CD4-positive, alpha-beta T cell (primary cell): ENCODE results near the gene RPS10. TPM values are rescaled to one million over a fixed set of nuclear protein-coding genes. Genes with fewer than 3 reads are reported as not detected.

Experiments used
- ATAC-seq: fragments of 200-7000 bp; cut with Tn5 transposase; one replicate; pipeline ENCODE4 v1.10.0; 2022; ENCODE audit warnings: mild to moderate bottlenecking; ENCODE audit not compliant: poor library complexity
- CTCF ChIA-PET: fragments of 350-600 bp; sonication (Branson Sonifier 250); formaldehyde crosslinking; loops from one replicate; lab custom pipeline; 2021; ENCODE audit warnings: antibody characterized with exemption, inconsistent platforms; lab: Charles Lee
- POLR2A ChIA-PET: fragments of 350-600 bp; sonication (Branson Sonifier 250); formaldehyde crosslinking; loops from one replicate; lab custom pipeline; 2021; ENCODE audit warnings: antibody characterized with exemption, inconsistent platforms; lab: Charles Lee
- DNase-seq, 14 experiments: peaks; one replicate each; pipeline ENCODE4 v3.0.0-alpha.2; 2013 to 2020; ENCODE audit warnings: mixed read lengths in 2 of 14
- H3K27ac ChIP-seq, 2 donors: one replicate each; pipeline versions ENCODE4 v1.5.1 to v1.7.0; 2013; ENCODE audit warnings: low read length in 2 of 2, low read depth in 1 of 2, mild to moderate bottlenecking in 1 of 2
- H3K27me3 ChIP-seq, 2 experiments: 1 replicate in 1 of 2; 2 replicates in 1 of 2; pipeline versions ENCODE4 v1.6.1 to v1.7.0; 2013; ENCODE audit warnings: low read length in 2 of 2, control low read depth in 1 of 2, mild to moderate bottlenecking in 1 of 2, moderate library complexity in 1 of 2; ENCODE audit not compliant: insufficient read depth in 2 of 2, control insufficient read depth in 1 of 2
- H3K36me3 ChIP-seq: one replicate; pipeline ENCODE4 v1.6.1; 2013; ENCODE audit warnings: low read length, control low read depth; ENCODE audit not compliant: insufficient read depth
- H3K4me1 ChIP-seq: one replicate; pipeline ENCODE4 v1.6.1; 2013; ENCODE audit warnings: low read length, control low read depth; ENCODE audit not compliant: insufficient read depth
- H3K4me3 ChIP-seq: one replicate; pipeline ENCODE4 v1.5.1; 2013; ENCODE audit warnings: mild to moderate bottlenecking, low read length, moderate library complexity
- H3K9me3 ChIP-seq, 2 experiments: 1 replicate in 1 of 2; 2 replicates in 1 of 2; pipeline versions ENCODE4 v1.6.1 to v1.7.0; 2013; ENCODE audit warnings: low read length in 2 of 2, mild to moderate bottlenecking in 2 of 2, control low read depth in 1 of 2, moderate library complexity in 1 of 2; ENCODE audit not compliant: control insufficient read depth in 1 of 2, insufficient read depth in 1 of 2
- H3K27ac Mint-ChIP-seq: one replicate; pipeline ENCODE4 v1.8.0; 2020; ENCODE audit warnings: mixed read lengths
- H3K27me3 Mint-ChIP-seq: one replicate; pipeline ENCODE4 v1.8.0; 2021; ENCODE audit warnings: mixed read lengths
- H3K36me3 Mint-ChIP-seq: one replicate; pipeline ENCODE4 v1.8.0; 2021; ENCODE audit warnings: low read depth, mixed read lengths
- H3K4me1 Mint-ChIP-seq: one replicate; pipeline ENCODE4 v1.8.0; 2021; ENCODE audit warnings: low read depth, mixed read lengths
- H3K4me3 Mint-ChIP-seq: one replicate; pipeline ENCODE4 v1.8.0; 2020; ENCODE audit warnings: mild to moderate bottlenecking, mixed read lengths
- H3K9me3 Mint-ChIP-seq: one replicate; pipeline ENCODE4 v1.8.0; 2020; ENCODE audit warnings: mixed read lengths
- intact Hi-C, 2 experiments: fragments of 100-400 bp; cut with DNase I in 1 of 2; cut with micrococcal nuclease in 1 of 2; formaldehyde crosslinking; loops; one replicate each; pipeline versions ENCODE4 v1.15.1 to v1.9.0; 2023 to 2025; cut with DNase I, micrococcal nuclease
- total RNA-seq, 174 experiments: library from RNA in 2 of 174; stranded (reverse) in 2 of 174; gene quantifications; one replicate each; pipeline ENCODE4 v1.2.3 and lab custom pipeline; 2021 to 2026
- TF ChIP-seq, protein P1 (sequence below): fragments of 200-600 bp; IDR thresholded peaks from one replicate; pipeline ENCODE4 v1.8.0; 2022; ENCODE audit warnings: antibody characterized with exemption, mild to moderate bottlenecking

The RPS10 gene
- total RNA-seq, 2 experiments from 2014 or later = 3,088 to 3,122 TPM

DNA sequence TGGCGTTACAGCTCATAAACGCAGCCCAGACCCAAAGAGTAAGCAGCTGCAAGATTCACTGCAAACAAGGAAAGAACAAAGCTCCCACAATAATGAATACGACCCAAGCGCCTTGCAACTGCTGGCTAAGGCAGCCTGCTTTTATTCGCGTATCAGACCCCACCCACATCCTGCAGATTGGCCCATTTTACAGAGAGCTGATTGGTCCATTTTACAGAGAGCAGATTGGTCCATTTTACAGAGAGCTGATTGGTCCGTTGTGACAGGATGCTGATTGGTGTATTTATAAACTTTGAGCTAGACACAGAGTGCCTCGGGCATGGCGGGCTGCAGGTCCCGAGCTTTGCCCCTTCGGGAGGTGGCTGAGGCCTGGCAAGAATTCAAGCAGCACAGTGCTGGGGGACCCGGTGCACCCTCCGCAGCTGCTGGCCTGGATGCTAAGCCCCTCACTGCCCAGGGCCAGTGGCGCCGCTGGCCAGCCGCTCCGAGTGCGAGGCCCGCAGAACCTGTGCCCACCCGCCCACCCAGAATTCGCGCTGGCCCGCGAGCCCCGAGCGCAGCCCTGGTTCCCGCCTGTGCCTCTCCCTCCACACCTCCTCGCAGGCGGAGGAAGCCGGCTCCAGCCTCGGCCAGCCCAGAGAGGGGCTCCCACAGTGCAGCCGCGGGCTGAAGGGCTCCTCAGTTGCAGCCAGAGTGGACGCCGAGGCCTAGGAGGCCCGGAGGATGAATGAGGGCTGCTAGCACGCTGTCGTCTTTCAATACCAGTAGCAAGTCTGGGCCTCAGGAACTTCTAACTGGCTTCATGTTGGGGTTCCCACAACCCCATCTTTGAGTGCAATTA, 11.2 kb upstream of the RPS10 start:
- intact Hi-C loops = no loop called here
- H3K9me3 ChIP-seq = peaks cover 0 to 6% of the 10 kb centered on the region in 2 experiments
- ATAC-seq (no peak), DNase-seq (no peak)
- H3K27me3 ChIP-seq = no peaks in the 10 kb centered on the region
- POLR2A ChIA-PET = no interaction called here
- no peak overlapping the region for H3K27ac ChIP-seq
- Mint-ChIP-seq H3K27ac (no peak overlapping the region), H3K4me3 (no peak overlapping the region), H3K9me3 (no peaks in the 10 kb centered on the region), H3K27me3 (no peaks in the 10 kb centered on the region), H3K4me1 (no peaks in the 10 kb centered on the region), H3K36me3 (no peaks in the 10 kb centered on the region)
- TF ChIP-seq, protein P1, sequence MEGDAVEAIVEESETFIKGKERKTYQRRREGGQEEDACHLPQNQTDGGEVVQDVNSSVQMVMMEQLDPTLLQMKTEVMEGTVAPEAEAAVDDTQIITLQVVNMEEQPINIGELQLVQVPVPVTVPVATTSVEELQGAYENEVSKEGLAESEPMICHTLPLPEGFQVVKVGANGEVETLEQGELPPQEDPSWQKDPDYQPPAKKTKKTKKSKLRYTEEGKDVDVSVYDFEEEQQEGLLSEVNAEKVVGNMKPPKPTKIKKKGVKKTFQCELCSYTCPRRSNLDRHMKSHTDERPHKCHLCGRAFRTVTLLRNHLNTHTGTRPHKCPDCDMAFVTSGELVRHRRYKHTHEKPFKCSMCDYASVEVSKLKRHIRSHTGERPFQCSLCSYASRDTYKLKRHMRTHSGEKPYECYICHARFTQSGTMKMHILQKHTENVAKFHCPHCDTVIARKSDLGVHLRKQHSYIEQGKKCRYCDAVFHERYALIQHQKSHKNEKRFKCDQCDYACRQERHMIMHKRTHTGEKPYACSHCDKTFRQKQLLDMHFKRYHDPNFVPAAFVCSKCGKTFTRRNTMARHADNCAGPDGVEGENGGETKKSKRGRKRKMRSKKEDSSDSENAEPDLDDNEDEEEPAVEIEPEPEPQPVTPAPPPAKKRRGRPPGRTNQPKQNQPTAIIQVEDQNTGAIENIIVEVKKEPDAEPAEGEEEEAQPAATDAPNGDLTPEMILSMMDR = no peak
- CTCF ChIA-PET = no interaction called here
- no peaks in the 10 kb centered on the region for H3K4me1 ChIP-seq
- H3K4me3 ChIP-seq = no peak overlapping the region
- no peaks in the 10 kb centered on the region for H3K36me3 ChIP-seq

DNA sequence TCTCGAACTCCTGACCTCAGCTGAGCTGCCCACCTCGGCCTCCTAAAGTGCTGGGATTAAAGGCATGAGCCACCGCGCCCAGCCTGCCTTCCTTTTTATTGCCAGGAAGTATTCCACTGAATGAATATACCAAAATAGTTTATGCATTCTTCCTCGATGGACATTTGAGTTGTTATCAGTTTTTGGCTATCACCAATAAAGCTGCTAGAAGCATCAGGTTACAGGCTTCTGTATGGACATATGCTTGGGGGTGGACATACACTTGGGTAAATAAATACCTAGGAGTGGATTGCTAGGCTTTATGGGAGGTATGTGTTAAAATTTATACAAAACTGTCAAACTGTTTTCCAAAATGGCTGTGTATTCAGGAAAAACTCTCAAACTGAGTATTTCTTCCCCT, 10.0 kb upstream of the RPS10 start:
- Mint-ChIP-seq H3K4me3 (no peak overlapping the region), H3K27ac (no peak overlapping the region)

DNA sequence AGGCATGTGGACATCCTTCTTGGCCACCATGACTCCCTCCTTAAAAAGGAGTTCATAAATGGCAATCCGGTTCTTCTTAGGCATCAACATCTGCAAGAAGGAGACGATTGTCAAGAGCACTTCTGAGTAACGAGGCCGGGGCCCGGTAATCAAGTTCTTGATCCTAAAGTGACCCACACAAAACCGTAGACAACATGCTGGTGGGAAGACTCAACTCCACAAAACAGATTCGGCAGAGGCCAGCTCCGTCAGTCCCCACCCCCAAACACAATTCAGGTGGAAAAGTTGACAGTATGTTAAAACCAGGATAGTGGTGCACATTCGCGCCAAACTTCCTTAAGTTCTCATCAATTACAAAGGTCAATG, 754 bp downstream of the RPS10 start:
- H3K36me3 ChIP-seq = peaks cover 46% of the 10 kb centered on the region
- CTCF ChIA-PET = interaction anchor here (1.4 to 2.5 kb wide), 3 partner anchors 10 to 229 kb away, joined by 4 to 10 read pairs (median 6); no protein-coding TSS in a partner anchor
- no peaks in the 10 kb centered on the region for H3K27me3 Mint-ChIP-seq
- no peaks in the 10 kb centered on the region for H3K9me3 ChIP-seq
- DNase-seq (no peak), ATAC-seq (no peak)
- peak overlapping the region; percentile 97 for H3K27ac Mint-ChIP-seq
- intact Hi-C loops = loop anchor here (5.0 kb wide), 3 partner anchors 33 to 638 kb away; partner anchors contain the start of genes LEMD2 (in 1 of the 2) and NUDT3 (in 1 of the 2)
- H3K4me1 ChIP-seq = peaks cover 37% of the 10 kb centered on the region
- H3K4me3 Mint-ChIP-seq = peak overlapping the region; percentile 99
- H3K36me3 Mint-ChIP-seq = peaks cover 60% of the 10 kb centered on the region
- TF ChIP-seq, protein P1 = no peak
- H3K27ac ChIP-seq = peak overlapping the region; percentile 73 to 74
- H3K27me3 ChIP-seq = no peaks in the 10 kb centered on the region
- no peaks in the 10 kb centered on the region for H3K9me3 Mint-ChIP-seq
- peaks cover 39% of the 10 kb centered on the region for H3K4me1 Mint-ChIP-seq
- peak overlapping the region; percentile 75 for H3K4me3 ChIP-seq
- POLR2A ChIA-PET = interaction anchor here (0.8 to 2.6 kb wide), 6 partner anchors 10 to 243 kb away, joined by 3 to 14 read pairs (median 8); partner anchors contain the start of gene HMGA1

More for the DNA sequence above, 10.0 kb upstream of the RPS10 start:
- no peaks in the 10 kb centered on the region for H3K36me3 Mint-ChIP-seq
- Histone ChIP-seq H3K36me3 (no peaks in the 10 kb centered on the region), H3K27me3 (no peaks in the 10 kb centered on the region), H3K4me3 (no peak overlapping the region), H3K27ac (no peak overlapping the region), H3K9me3 (peaks cover 0 to 6% of the 10 kb centered on the region in 2 experiments), H3K4me1 (no peaks in the 10 kb centered on the region)
- ATAC-seq = no peak
- no peaks in the 10 kb centered on the region for H3K9me3 Mint-ChIP-seq
- POLR2A ChIA-PET = no interaction called here
- CTCF ChIA-PET = no interaction called here
- no peak for DNase-seq
- TF ChIP-seq, protein P1 = no peak
- intact Hi-C loops = no loop called here
- no peaks in the 10 kb centered on the region for H3K4me1 Mint-ChIP-seq
- H3K27me3 Mint-ChIP-seq = no peaks in the 10 kb centered on the region
